Lower leg skin (tissue), 3 donors: ENCODE measurements around the gene MCF2L2.

Experiments
- POLR2A ChIP-seq, 2 donors: fragments of 450-650 bp; IDR thresholded peaks; one replicate each; pipeline ENCODE4 v1.6.1; 2016 to 2017; ENCODE audit warnings: antibody characterized with exemption in 2 of 2, mild to moderate bottlenecking in 1 of 2, moderate library complexity in 1 of 2
- TF ChIP-seq, protein P1 (sequence below), 3 donors: fragments of 450-650 bp; IDR thresholded peaks; one replicate each; pipeline ENCODE4 v1.5.1; 2016; ENCODE audit warnings: antibody characterized with exemption in 3 of 3, mild to moderate bottlenecking in 3 of 3, moderate library complexity in 2 of 3

DNA sequence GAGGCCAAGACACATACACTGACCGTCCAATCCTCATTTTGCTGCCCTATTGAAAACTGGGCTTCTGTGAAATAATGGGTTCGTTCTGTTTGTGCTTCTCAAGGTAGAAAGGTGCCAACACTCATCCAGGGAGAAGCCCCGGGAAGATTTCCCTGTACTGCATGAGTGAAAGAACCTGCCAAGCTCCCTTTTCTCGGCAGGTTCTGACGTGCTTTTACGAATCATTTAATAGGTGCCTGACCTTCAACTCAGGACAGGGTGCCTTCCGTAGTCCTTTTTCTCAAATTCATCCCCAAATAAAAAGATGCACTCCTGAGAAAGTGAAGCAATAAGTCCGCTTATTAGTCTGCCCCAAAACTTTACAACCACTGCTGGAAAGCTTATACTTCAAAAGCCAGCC lies 111.1 kb downstream of the MCF2L2 start:
- TF ChIP-seq, protein P1, sequence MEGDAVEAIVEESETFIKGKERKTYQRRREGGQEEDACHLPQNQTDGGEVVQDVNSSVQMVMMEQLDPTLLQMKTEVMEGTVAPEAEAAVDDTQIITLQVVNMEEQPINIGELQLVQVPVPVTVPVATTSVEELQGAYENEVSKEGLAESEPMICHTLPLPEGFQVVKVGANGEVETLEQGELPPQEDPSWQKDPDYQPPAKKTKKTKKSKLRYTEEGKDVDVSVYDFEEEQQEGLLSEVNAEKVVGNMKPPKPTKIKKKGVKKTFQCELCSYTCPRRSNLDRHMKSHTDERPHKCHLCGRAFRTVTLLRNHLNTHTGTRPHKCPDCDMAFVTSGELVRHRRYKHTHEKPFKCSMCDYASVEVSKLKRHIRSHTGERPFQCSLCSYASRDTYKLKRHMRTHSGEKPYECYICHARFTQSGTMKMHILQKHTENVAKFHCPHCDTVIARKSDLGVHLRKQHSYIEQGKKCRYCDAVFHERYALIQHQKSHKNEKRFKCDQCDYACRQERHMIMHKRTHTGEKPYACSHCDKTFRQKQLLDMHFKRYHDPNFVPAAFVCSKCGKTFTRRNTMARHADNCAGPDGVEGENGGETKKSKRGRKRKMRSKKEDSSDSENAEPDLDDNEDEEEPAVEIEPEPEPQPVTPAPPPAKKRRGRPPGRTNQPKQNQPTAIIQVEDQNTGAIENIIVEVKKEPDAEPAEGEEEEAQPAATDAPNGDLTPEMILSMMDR (IDR thresholded peaks at IDR 0.05): no peak
- no peak for TF ChIP-seq POLR2A (IDR thresholded peaks at IDR 0.05)
